Lower lobe of right lung (tissue), 2 donors: ENCODE results near the gene DMD. TPM values are rescaled to one million over a fixed set of nuclear protein-coding genes. Genes with fewer than 3 reads are reported as not detected.

Source experiments
- ATAC-seq, 2 donors: fragments of 200-7000 bp; cut with Tn5 transposase; one replicate each; pipeline ENCODE4 v1.9.1; 2020 to 2022; ENCODE audit warnings: mild to moderate bottlenecking in 2 of 2, moderate library complexity in 2 of 2
- DNase-seq: peaks from one replicate; pipeline ENCODE4 v3.0.0-alpha.2; 2020
- H3K27ac ChIP-seq: fragments of 200-600 bp; one replicate; pipeline ENCODE4 v1.8.0; 2022
- H3K27me3 ChIP-seq: fragments of 200-600 bp; one replicate; pipeline ENCODE4 v1.8.0; 2022; ENCODE audit warnings: low read depth
- H3K36me3 ChIP-seq: fragments of 200-600 bp; one replicate; pipeline ENCODE4 v1.8.0; 2022; ENCODE audit warnings: mild to moderate bottlenecking
- H3K4me1 ChIP-seq: fragments of 200-600 bp; one replicate; pipeline ENCODE4 v1.8.0; 2022
- H3K4me3 ChIP-seq: fragments of 200-600 bp; one replicate; pipeline ENCODE4 v1.8.0; 2022; ENCODE audit warnings: mild to moderate bottlenecking
- H3K9me3 ChIP-seq: fragments of 200-600 bp; one replicate; pipeline ENCODE4 v1.8.0; 2022
- CTCF ChIP-seq: fragments of 200-600 bp; IDR thresholded peaks from one replicate; pipeline ENCODE4 v1.8.0; 2022; ENCODE audit warnings: antibody characterized with exemption, mild to moderate bottlenecking
- intact Hi-C: fragments of 100-400 bp; cut with DNase I; formaldehyde crosslinking; loops from one replicate; pipeline ENCODE4 v1.11.0; 2022
- total RNA-seq: library from RNA; stranded (reverse); fragmentation: NEBNext Ultra II Directional; extraction: Animal tissue kit (Norgen Biotek cat#: 25700); gene quantifications from one replicate; pipeline ENCODE4 v1.2.1, GENCODE V29; 2021
- donor health status: DM: no; HTN: yes; CAD: no; lungs with severe emphysema.

DMD gene
- total RNA-seq, 1 donor from 2014 or later, result 29.4 TPM

GRCh38 chrX:33045882-33046281 lies 165.5 kb downstream of the DMD start:
- Histone ChIP-seq H3K4me3 (no peak overlapping the region), H3K36me3 (no peaks in the 10 kb centered on the region), H3K27ac (no peak overlapping the region), H3K27me3 (no peaks in the 10 kb centered on the region), H3K4me1 (no peaks in the 10 kb centered on the region), H3K9me3 (no peaks in the 10 kb centered on the region)
- DNase-seq (no peak), ATAC-seq (no peak)
- TF ChIP-seq CTCF, result no peak
- intact Hi-C loops, result no loop called here

- Histone ChIP-seq H3K4me3 (no peak overlapping the region), H3K9me3 (no peaks in the 10 kb centered on the region), H3K4me1 (no peaks in the 10 kb centered on the region), H3K27me3 (no peaks in the 10 kb centered on the region), H3K27ac (no peak overlapping the region), H3K36me3 (no peaks in the 10 kb centered on the region)
- no peak for TF ChIP-seq CTCF
- intact Hi-C loops, result no loop called here
- no peak for ATAC-seq
- DNase-seq, result no peak
These were observed 166.1 kb downstream of the DMD start for GRCh38 chrX:33045245-33045644.

GRCh38 chrX:33041141-33041540 lies 170.2 kb downstream of the DMD start:
- no peaks in the 10 kb centered on the region for H3K36me3 ChIP-seq
- ATAC-seq (no peak), DNase-seq (no peak)
- H3K27me3 ChIP-seq, result no peaks in the 10 kb centered on the region
- no peak for TF ChIP-seq CTCF
- H3K9me3 ChIP-seq, result no peaks in the 10 kb centered on the region
- no peaks in the 10 kb centered on the region for H3K4me1 ChIP-seq
- intact Hi-C loops, result no loop called here
- no peak overlapping the region for H3K4me3 ChIP-seq
- no peak overlapping the region for H3K27ac ChIP-seq

- no peak overlapping the region for H3K27ac ChIP-seq
- DNase-seq (no peak), ATAC-seq (no peak)
- no peak overlapping the region for H3K4me3 ChIP-seq
- no peaks in the 10 kb centered on the region for H3K36me3 ChIP-seq
- H3K9me3 ChIP-seq, result no peaks in the 10 kb centered on the region
- intact Hi-C loops, result no loop called here
- no peak for TF ChIP-seq CTCF
- H3K27me3 ChIP-seq, result no peaks in the 10 kb centered on the region
- H3K4me1 ChIP-seq, result no peaks in the 10 kb centered on the region
These were observed 178.6 kb downstream of the DMD start for GRCh38 chrX:33032700-33033099.

- no peak overlapping the region for H3K4me3 ChIP-seq
- H3K9me3 ChIP-seq, result no peaks in the 10 kb centered on the region
- no peaks in the 10 kb centered on the region for H3K4me1 ChIP-seq
- ATAC-seq, result no peak
- H3K27me3 ChIP-seq, result no peaks in the 10 kb centered on the region
- DNase-seq, result no peak
- H3K36me3 ChIP-seq, result no peaks in the 10 kb centered on the region
- intact Hi-C loops, result no loop called here
- no peak overlapping the region for H3K27ac ChIP-seq
- no peak for TF ChIP-seq CTCF
These were observed 196.4 kb downstream of the DMD start for GRCh38 chrX:33014949-33015348.

- Histone ChIP-seq H3K27ac (no peak overlapping the region), H3K4me1 (no peaks in the 10 kb centered on the region), H3K27me3 (no peaks in the 10 kb centered on the region), H3K4me3 (no peak overlapping the region), H3K9me3 (no peaks in the 10 kb centered on the region), H3K36me3 (no peaks in the 10 kb centered on the region)
- no peak for TF ChIP-seq CTCF
- ATAC-seq (no peak), DNase-seq (no peak)
- intact Hi-C loops, result no loop called here
These were observed 197.3 kb downstream of the DMD start for GRCh38 chrX:33014086-33014485.
